ENCODE measurements around the gene PSMF1. TPM values are rescaled to one million over a fixed set of nuclear protein-coding genes. Genes with fewer than 3 reads are reported as not detected.

PSMF1 gene
- total and polyA plus RNA-seq, 9 of the 15 experiments (the other 6 are each of a cell fraction or from before 2014, with no cell fraction given): 8.5 to 192 (median 33.2) TPM

DNA sequence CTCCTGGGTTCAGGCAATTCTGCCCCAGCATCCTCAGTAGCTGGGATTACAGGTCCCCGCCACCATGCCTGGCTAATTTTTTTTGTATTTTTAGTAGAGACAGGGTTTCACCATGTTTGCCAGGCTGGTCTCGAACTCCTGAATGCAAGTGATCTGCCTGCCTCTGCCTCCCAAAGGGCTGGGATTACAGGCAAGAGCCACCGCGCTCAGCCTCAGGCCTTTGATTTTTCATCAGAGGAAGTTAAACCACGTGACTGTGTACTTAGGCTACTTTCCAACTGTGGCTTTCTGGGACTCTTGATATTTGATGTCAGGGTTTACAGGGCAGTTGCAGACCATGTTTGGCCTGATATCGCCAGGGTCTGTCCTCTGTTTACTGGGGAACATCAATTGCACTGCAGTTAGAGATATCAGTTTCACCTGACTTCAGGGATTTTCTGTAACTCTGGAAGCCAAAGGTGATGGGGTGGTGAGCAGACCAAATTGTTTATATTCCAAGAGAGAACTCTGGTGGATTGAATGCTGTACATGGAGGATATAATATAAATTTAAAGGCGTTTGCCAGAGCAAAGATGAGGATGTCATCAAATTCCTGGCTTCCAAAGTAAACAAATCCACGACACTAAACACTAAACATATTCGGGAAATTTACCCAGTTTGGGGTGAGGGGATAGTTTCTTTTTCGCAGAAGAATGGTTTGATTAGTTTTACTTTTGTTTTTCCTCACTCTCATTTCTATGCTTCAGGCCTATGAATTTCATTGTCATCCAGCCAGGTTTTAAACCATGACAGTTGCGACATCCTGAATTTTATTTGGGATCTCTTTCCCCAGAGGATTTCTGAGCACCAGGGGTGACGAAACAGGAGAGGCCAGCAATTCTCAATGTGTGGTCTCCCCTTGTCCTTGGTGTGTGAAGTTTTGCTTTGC is 4.2 kb downstream of the PSMF1 start (continued):
- TF ChIP-seq HNRNPL (IDR thresholded peaks at IDR 0.05; ENCODE audit: low read depth, low read length) (no peak), HCFC1 (IDR thresholded peaks at IDR 0.05; ENCODE audit: low read depth, low read length) (no peak), NR1H2 (CRISPR knock-in tag; IDR thresholded peaks at IDR 0.05) (no peak), L3MBTL2 (IDR thresholded peaks at IDR 0.05) (peak; percentile 33; the same call in 1 of the 2 replicates), TOE1 (IDR thresholded peaks at IDR 0.05; ENCODE audit: borderline replicate concordance) (peak; percentile 97), TOE1 (CRISPR knock-in tag; IDR thresholded peaks at IDR 0.05; ENCODE audit: borderline replicate concordance, low read depth) (no peak), TCFL5 (CRISPR knock-in tag; conservative IDR thresholded peaks at IDR 0.05) (no peak), ZKSCAN8 (CRISPR knock-in tag; IDR thresholded peaks at IDR 0.05) (no peak), ZNF133 (CRISPR knock-in tag; IDR thresholded peaks at IDR 0.05) (no peak), SREBF2 (CRISPR knock-in tag; IDR thresholded peaks at IDR 0.05) (no peak), KLF13 (tag; IDR thresholded peaks at IDR 0.05; ENCODE audit: borderline replicate concordance, low read depth) (no peak), ZNF75A (CRISPR knock-in tag; IDR thresholded peaks at IDR 0.05) (no peak), CAMTA2 (CRISPR knock-in tag; conservative IDR thresholded peaks at IDR 0.05) (no peak), PTRF (tag; IDR thresholded peaks at IDR 0.05) (no peak), ARID2 (IDR thresholded peaks at IDR 0.05) (no peak)
- TF ChIP-seq, protein P1, sequence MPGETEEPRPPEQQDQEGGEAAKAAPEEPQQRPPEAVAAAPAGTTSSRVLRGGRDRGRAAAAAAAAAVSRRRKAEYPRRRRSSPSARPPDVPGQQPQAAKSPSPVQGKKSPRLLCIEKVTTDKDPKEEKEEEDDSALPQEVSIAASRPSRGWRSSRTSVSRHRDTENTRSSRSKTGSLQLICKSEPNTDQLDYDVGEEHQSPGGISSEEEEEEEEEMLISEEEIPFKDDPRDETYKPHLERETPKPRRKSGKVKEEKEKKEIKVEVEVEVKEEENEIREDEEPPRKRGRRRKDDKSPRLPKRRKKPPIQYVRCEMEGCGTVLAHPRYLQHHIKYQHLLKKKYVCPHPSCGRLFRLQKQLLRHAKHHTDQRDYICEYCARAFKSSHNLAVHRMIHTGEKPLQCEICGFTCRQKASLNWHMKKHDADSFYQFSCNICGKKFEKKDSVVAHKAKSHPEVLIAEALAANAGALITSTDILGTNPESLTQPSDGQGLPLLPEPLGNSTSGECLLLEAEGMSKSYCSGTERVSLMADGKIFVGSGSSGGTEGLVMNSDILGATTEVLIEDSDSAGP (CRISPR knock-in tag; IDR thresholded peaks at IDR 0.05): no peak
- TF ChIP-seq, protein P2, sequence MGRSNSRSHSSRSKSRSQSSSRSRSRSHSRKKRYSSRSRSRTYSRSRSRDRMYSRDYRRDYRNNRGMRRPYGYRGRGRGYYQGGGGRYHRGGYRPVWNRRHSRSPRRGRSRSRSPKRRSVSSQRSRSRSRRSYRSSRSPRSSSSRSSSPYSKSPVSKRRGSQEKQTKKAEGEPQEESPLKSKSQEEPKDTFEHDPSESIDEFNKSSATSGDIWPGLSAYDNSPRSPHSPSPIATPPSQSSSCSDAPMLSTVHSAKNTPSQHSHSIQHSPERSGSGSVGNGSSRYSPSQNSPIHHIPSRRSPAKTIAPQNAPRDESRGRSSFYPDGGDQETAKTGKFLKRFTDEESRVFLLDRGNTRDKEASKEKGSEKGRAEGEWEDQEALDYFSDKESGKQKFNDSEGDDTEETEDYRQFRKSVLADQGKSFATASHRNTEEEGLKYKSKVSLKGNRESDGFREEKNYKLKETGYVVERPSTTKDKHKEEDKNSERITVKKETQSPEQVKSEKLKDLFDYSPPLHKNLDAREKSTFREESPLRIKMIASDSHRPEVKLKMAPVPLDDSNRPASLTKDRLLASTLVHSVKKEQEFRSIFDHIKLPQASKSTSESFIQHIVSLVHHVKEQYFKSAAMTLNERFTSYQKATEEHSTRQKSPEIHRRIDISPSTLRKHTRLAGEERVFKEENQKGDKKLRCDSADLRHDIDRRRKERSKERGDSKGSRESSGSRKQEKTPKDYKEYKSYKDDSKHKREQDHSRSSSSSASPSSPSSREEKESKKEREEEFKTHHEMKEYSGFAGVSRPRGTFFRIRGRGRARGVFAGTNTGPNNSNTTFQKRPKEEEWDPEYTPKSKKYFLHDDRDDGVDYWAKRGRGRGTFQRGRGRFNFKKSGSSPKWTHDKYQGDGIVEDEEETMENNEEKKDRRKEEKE (IDR thresholded peaks at IDR 0.05; ENCODE audit: borderline replicate concordance in 1 of 2, control insufficient read depth in 1 of 2, low read depth in 2 of 2, low read length in 1 of 2): no peak
- TF ChIP-seq, protein P3, sequence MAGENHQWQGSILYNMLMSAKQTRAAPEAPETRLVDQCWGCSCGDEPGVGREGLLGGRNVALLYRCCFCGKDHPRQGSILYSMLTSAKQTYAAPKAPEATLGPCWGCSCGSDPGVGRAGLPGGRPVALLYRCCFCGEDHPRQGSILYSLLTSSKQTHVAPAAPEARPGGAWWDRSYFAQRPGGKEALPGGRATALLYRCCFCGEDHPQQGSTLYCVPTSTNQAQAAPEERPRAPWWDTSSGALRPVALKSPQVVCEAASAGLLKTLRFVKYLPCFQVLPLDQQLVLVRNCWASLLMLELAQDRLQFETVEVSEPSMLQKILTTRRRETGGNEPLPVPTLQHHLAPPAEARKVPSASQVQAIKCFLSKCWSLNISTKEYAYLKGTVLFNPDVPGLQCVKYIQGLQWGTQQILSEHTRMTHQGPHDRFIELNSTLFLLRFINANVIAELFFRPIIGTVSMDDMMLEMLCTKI (IDR thresholded peaks at IDR 0.05; ENCODE audit: partially characterized antibody): no peak
- TF ChIP-seq, protein P4, sequence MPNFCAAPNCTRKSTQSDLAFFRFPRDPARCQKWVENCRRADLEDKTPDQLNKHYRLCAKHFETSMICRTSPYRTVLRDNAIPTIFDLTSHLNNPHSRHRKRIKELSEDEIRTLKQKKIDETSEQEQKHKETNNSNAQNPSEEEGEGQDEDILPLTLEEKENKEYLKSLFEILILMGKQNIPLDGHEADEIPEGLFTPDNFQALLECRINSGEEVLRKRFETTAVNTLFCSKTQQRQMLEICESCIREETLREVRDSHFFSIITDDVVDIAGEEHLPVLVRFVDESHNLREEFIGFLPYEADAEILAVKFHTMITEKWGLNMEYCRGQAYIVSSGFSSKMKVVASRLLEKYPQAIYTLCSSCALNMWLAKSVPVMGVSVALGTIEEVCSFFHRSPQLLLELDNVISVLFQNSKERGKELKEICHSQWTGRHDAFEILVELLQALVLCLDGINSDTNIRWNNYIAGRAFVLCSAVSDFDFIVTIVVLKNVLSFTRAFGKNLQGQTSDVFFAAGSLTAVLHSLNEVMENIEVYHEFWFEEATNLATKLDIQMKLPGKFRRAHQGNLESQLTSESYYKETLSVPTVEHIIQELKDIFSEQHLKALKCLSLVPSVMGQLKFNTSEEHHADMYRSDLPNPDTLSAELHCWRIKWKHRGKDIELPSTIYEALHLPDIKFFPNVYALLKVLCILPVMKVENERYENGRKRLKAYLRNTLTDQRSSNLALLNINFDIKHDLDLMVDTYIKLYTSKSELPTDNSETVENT (CRISPR knock-in tag; IDR thresholded peaks at IDR 0.05): no peak
